Measurements from ENCODE around the gene HDAC1. TPM values are rescaled to one million over a fixed set of nuclear protein-coding genes. Genes with fewer than 3 reads are reported as not detected.

Gene HDAC1
- total RNA-seq, 1 donor from 2014 or later, result 29.9 TPM

- intact Hi-C loops (cut with DNase I), result no loop called here
- DNase-seq (ENCODE audit: low spot score), result no peak
Measured at GRCh38 chr1:32361308-32361673, 69.4 kb downstream of the HDAC1 start.

DNA sequence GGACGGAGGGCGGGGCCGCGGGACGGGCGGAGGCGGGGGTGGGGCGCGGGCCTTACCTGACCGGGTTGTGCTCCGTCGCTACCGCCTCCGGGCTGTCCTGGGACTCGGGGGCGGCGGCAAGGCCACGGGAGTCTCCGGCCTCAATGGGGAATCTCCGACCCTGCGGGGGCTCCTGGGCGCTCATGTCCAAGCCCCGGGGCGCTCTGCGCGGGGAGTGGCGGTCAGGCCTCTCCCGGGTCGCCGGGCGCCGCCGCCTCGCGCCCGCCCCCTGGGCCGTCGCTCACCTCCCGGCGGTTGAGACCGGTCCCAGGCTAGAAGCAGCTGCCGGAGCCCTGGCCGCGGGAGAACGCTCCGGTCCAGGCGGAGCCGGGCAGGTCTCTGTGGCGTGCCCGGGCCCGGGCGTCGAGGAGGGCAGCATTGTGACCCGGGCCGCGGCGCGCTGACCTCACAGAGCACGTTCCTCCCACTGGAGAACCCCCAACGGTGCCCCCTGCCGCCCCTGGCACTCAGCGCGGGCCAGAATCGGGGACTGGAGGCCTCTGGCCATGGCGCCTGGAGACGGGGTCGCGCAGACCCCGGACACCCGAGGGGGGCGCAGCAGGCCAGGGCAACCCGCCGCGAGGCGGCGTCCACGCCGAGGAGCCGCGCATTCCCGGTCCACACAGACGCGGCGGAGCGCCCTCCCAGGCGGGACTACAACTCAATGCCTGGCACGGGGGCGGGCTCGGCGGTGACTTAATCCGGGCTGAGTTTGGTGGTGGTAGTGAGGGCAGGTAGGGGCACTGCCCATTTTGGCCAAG lies 70.0 kb downstream of the HDAC1 start:
- intact Hi-C loops (cut with DNase I), result loop anchor here (1.0 kb wide), 1 partner anchor 27 kb away; no protein-coding TSS in a partner anchor
- peak; percentile 82 for DNase-seq (ENCODE audit: low spot score)

- DNase-seq (ENCODE audit: low spot score), result no peak
- intact Hi-C loops (cut with DNase I), result loop anchor here (1.0 kb wide), 1 partner anchor 27 kb away; no protein-coding TSS in a partner anchor
Measured at GRCh38 chr1:32362474-32363313, 70.8 kb downstream of the HDAC1 start, which contains the start of the genes FAM229A and TSSK3. Gene FAM229A, minus strand, starts transcription at chr1:32362485. Its CDS starts 394 bp downstream, at chr1:32362091. Gene TSSK3, plus strand, starts transcription at chr1:32362539. Its CDS starts 163 bp downstream, at chr1:32362702.

DNA sequence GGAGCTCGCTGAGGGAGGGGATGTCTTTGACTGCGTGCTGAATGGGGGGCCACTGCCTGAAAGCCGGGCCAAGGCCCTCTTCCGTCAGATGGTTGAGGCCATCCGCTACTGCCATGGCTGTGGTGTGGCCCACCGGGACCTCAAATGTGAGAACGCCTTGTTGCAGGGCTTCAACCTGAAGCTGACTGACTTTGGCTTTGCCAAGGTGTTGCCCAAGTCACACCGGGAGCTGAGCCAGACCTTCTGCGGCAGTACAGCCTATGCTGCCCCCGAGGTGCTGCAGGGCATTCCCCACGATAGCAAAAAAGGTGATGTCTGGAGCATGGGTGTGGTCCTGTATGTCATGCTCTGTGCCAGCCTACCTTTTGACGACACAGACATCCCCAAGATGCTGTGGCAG lies 71.8 kb downstream of the HDAC1 start:
- intact Hi-C loops (cut with DNase I), result no loop called here
- no peak for DNase-seq (ENCODE audit: low spot score)

DNA sequence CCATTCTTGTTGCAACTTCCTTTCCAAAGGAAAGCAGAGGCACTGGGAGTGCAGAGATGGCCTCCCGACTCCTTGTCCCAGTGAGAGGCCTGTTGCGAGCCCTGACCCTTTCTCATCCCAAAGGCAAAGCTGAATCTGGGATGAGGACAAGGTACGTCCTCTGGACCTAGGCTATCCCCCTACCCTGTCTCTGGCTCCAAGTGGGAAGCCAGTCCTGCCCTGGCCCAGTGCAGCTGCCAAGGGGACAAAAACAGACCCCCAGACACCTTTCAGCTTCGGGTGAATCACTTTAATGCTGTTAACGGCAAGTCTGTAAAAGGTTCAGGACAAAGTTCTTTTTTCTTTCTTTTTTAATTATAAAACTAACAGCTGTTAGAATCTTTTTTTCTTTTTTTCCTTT lies 73.0 kb downstream of the HDAC1 start:
- no peak for DNase-seq (ENCODE audit: low spot score)
- intact Hi-C loops (cut with DNase I), result no loop called here

GRCh38 chr1:32365445-32365844 lies 73.6 kb downstream of the HDAC1 start:
- intact Hi-C loops (cut with DNase I), result no loop called here
- DNase-seq (ENCODE audit: low spot score), result no peak

GRCh38 chr1:32367912-32368635 lies 76.2 kb downstream of the HDAC1 start:
- intact Hi-C loops (cut with DNase I), result no loop called here
- DNase-seq (ENCODE audit: low spot score), result no peak

DNA sequence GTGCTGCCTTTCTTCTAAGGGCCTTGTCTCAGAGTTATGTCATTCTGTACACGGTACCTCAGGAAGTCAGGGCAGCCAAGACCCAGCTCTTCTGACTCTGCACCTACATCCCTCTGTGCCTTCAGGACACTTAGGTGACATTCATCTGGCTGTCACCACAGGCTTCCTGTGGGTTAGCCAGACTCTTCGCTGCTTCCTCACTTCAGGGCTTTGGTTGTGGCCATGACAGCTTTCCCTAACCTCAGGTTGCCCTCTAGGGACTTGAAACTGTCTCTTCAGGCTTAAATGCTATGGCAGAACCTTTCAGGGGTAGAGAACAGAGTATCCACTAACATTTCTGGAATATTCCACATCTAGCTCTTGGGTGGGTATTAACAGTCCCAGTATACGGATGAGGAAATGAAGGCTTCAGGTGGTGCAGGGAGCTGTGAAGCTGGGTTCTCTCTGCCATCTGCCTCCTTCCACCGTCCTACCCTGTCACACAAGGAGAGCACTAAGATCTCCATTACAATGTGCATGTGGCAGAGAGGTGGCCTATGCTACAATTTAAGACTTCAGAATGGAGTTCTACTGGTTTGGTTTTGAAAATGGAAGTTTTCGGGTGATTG lies 80.4 kb downstream of the HDAC1 start:
- intact Hi-C loops (cut with DNase I), result no loop called here
- no peak for DNase-seq (ENCODE audit: low spot score)

DNA sequence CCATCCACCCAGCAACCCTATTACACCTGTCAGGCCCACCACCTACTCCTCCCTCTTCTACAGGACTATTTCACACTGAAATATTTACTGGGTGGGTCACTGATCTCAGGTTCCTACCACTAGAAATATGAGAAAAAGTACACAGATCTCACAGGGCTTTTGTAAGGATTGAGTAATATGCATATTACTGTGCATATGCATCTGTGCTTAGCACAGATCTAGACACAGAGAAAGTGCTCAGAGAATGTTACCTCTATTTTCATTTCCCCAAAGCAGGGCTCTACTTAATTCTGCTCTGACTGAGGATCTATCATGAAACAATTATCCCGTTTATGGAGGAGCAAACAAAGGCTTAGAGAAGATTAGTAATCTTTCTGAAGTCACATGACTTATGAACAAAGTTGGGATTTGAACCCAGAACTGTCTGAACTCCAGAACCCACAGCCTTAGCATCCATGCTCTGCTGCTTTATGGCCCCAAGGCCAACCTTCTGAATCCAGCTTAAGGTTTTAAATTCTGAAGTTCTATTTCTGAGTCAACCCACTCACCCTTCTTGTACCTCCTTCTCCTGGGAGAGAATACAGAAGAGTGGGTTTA lies 82.2 kb downstream of the HDAC1 start:
- intact Hi-C loops (cut with DNase I), result no loop called here

DNA sequence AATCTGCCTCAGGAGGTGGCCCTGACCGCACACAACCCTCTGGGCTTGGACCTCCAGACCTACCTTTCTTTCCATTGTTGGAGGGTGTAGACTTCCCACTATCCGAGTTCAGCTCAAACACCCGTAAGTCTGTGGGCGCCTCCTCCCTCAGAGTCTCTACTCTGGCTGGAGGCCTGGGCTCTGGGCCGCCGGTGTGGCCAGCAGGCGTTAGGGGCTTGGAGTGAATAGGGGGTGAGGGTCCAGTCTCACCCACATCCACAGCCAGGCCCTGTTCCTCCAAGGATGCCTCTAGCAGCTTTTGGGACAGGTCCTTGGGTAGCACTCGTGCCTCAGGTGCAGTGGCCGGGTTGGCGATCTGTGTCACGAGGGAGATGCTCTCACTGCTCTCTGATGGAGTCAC lies 84.3 kb downstream of the HDAC1 start:
- intact Hi-C loops (cut with DNase I), result no loop called here
- no peak for DNase-seq (ENCODE audit: low spot score)

More for the DNA sequence above, 82.2 kb downstream of the HDAC1 start:
- DNase-seq (ENCODE audit: low spot score), result no peak

DNA sequence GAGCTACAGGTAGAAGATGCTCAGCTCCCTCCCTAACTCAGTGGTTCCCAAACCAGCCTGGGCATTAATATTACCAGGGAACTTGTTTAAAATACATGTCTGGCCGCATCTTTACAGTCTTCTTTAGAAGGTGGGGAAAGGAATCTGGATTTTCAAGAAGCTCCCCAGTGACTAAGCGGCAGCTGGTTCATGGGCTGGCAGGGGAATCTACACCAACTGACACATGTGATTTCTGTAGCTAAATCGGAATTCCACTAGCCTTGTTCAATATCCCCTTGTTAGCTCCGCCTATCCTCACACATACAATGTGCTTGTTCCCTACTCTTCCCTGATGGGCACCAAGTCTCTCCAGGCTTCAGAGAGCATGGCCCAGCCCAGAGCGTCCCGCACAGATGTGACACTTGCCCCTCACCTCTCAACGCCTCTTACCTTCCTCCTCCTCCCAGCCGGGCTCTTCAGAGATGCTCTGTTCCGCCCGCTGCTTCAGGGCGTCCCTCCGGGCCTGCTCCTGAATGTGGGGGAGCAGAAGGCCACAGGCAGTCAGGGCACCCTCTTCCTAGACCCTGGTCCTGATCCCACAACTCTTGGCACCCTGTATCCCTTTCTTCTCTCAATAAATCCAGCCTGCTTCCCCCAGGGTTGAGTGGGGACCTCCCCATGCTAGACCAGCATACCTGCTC lies 85.8 kb downstream of the HDAC1 start:
- intact Hi-C loops (cut with DNase I), result no loop called here
- no peak for DNase-seq (ENCODE audit: low spot score)

- intact Hi-C loops (cut with DNase I), result no loop called here
- no peak for DNase-seq (ENCODE audit: low spot score)
Measured at GRCh38 chr1:32380057-32380456, 88.2 kb downstream of the HDAC1 start.

Other genes with a start within 250 kb of the HDAC1 start
- gene TMEM39B, start 219.1 kb upstream of the HDAC1 start, total RNA-seq, result 7.1 TPM
- 81.4 TPM for gene KPNA6, start 184.0 kb upstream of the HDAC1 start, total RNA-seq
- gene TXLNA, start 112.4 kb upstream of the HDAC1 start, total RNA-seq, result 24.5 TPM
- 10.2 TPM for gene CCDC28B, start 91.5 kb upstream of the HDAC1 start, total RNA-seq
- 0.78 TPM for gene IQCC, start 86.4 kb upstream of the HDAC1 start, total RNA-seq
- not detected for gene DCDC2B, start 83.0 kb upstream of the HDAC1 start, total RNA-seq
- gene TMEM234, start 69.7 kb upstream of the HDAC1 start, total RNA-seq, result 12.3 TPM
- 91.5 TPM for gene EIF3I, start 69.7 kb upstream of the HDAC1 start, total RNA-seq
- gene FAM167B, start 44.9 kb upstream of the HDAC1 start, total RNA-seq, result 5.4 TPM
- 0.54 TPM for gene LCK, start 40.8 kb upstream of the HDAC1 start, total RNA-seq
- 12.0 TPM for gene MARCKSL1, start 44.1 kb downstream of the HDAC1 start, total RNA-seq
- gene FAM229A, start 70.4 kb downstream of the HDAC1 start, total RNA-seq, result 3.2 TPM
- 2.6 TPM for gene TSSK3, start 70.5 kb downstream of the HDAC1 start, total RNA-seq
- 41.3 TPM for gene BSDC1, start 102.4 kb downstream of the HDAC1 start, total RNA-seq
- not detected for gene ZBTB8B, start 173.0 kb downstream of the HDAC1 start, total RNA-seq
- 3.0 TPM for gene ZBTB8A, start 247.3 kb downstream of the HDAC1 start, total RNA-seq

Data from cardiac septum (tissue), 1 donor.